ENCODE results near the gene RBM33.

DNA sequence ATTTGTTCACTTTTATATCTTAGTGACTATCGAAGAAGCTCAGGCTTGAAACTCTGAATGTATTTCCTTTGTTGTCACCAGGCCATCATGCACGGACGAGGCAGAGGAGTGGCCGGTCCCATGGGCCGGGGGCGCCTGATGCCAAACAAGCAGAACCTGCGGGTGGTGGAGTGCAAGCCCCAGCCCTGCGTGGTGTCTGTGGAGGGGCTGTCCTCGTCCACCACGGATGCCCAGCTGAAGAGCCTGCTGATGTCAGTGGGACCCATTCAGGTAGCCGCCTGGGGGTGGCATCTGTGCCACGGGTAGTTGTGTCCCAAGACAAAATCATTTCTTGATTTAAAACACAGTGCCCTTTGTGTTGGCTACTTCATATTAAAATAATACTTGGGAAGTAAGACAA is 121.9 kb downstream of the RBM33 start:
- TF ChIP-seq EZH2 (IDR thresholded peaks at IDR 0.05; ENCODE audit: insufficient read depth, poor library complexity, severe bottlenecking) (no peak), EZH2phosphoT487 (IDR thresholded peaks at IDR 0.05; ENCODE audit: insufficient read depth, low read depth) (no peak)
